ENCODE measurements around the gene EYS.

EYS gene

GRCh38 chr6:64665137-64665536, 1041.9 kb downstream of the EYS start:
- no peak overlapping the region for H3K4me3 ChIP-seq (ENCODE audit: insufficient read depth in 1 of 2, low read depth in 1 of 2, low read length in 2 of 2)
- no peak overlapping the region for H3K9ac ChIP-seq (ENCODE audit: low read length)
- no CpG with 5 or more reads among the region's 1 CpG for WGBS
- no peaks in the 10 kb centered on the region for H3K36me3 ChIP-seq (ENCODE audit: control insufficient read depth in 1 of 2, insufficient read depth in 2 of 2, low read depth in 1 of 2, low read length in 2 of 2)
- no peak overlapping the region for H2BK15ac ChIP-seq (ENCODE audit: low read depth, poor library complexity, severe bottlenecking)
- H3K23ac ChIP-seq (ENCODE audit: low read length in 2 of 2), result no peak overlapping the region
- H2BK5ac ChIP-seq (ENCODE audit: low read depth, low read length, poor library complexity, severe bottlenecking), result no peak overlapping the region
- H2AK5ac ChIP-seq (ENCODE audit: low read length, severe bottlenecking), result no peak overlapping the region
- no peak overlapping the region for H3K18ac ChIP-seq (ENCODE audit: low read depth in 1 of 2, low read length in 2 of 2)
- no peak overlapping the region for H3K4ac ChIP-seq (ENCODE audit: low read depth in 1 of 2, low read length in 2 of 2)
- H3K9me3 ChIP-seq (ENCODE audit: control insufficient read depth, low read length), result no peaks in the 10 kb centered on the region
- no peak for DNase-seq
- H3K4me2 ChIP-seq (ENCODE audit: low read length, poor library complexity, severe bottlenecking), result no peak overlapping the region
- no peak overlapping the region for H3K14ac ChIP-seq (ENCODE audit: low read length in 2 of 2)
- H3K79me1 ChIP-seq (replicated peaks; ENCODE audit: low read length, poor library complexity, severe bottlenecking), result no peaks in the 10 kb centered on the region
- no peak overlapping the region for H4K8ac ChIP-seq (ENCODE audit: low read length)
- no peaks in the 10 kb centered on the region for H3K4me1 ChIP-seq (ENCODE audit: control insufficient read depth, insufficient read depth, low read depth, low read length)
- no peak overlapping the region for H2AFZ ChIP-seq (ENCODE audit: low read depth, low read length)
- no peak overlapping the region for H2BK12ac ChIP-seq (ENCODE audit: low read length in 2 of 2)
- no peaks in the 10 kb centered on the region for H3K27me3 ChIP-seq (ENCODE audit: control insufficient read depth in 1 of 2, insufficient read depth in 1 of 2, low read length in 2 of 2)
- H4K91ac ChIP-seq (ENCODE audit: low read length), result no peak overlapping the region
- no peak overlapping the region for H2BK120ac ChIP-seq (ENCODE audit: low read depth, low read length)
- H3K27ac ChIP-seq (ENCODE audit: low read length, poor library complexity, severe bottlenecking), result no peak overlapping the region

DNA sequence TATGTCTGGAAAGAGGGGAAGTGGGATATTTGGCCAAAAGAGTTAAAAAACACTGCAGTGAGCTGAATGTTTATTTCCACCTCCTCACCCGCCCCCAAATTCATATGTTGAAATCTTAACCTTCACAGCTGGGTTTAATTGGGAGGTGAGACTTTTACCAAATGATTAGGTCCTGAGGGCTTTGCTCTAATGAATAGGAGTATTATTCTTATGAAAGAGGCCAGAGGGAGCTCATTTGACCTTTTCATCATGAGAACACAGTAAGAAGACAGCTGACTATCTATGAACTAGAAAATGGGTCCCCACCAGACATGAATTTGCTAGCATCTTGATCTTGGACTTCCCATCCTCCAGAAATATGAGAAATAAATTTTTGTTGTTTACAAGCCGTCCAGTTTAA, 1042.5 kb downstream of the EYS start:
- WGBS, result no CpG with 5 or more reads among the region's 2 CpGs

GRCh38 chr6:64644024-64644423, 1063.0 kb downstream of the EYS start:
- Histone ChIP-seq H3K79me1 (replicated peaks; ENCODE audit: low read length, poor library complexity, severe bottlenecking) (no peaks in the 10 kb centered on the region), H3K4me2 (ENCODE audit: low read length, poor library complexity, severe bottlenecking) (no peak overlapping the region), H3K36me3 (ENCODE audit: control insufficient read depth in 1 of 2, insufficient read depth in 2 of 2, low read depth in 1 of 2, low read length in 2 of 2) (no peaks in the 10 kb centered on the region), H2AK5ac (ENCODE audit: low read length, severe bottlenecking) (no peak overlapping the region), H3K9ac (ENCODE audit: low read length) (no peak overlapping the region), H3K4ac (ENCODE audit: low read depth in 1 of 2, low read length in 2 of 2) (no peak overlapping the region), H3K14ac (ENCODE audit: low read length in 2 of 2) (no peak overlapping the region), H2BK120ac (ENCODE audit: low read depth, low read length) (no peak overlapping the region), H2BK15ac (ENCODE audit: low read depth, poor library complexity, severe bottlenecking) (no peak overlapping the region), H4K8ac (ENCODE audit: low read length) (no peak overlapping the region), H2AFZ (ENCODE audit: low read depth, low read length) (no peak overlapping the region), H3K27ac (ENCODE audit: low read length, poor library complexity, severe bottlenecking) (no peak overlapping the region), H3K4me1 (ENCODE audit: control insufficient read depth, insufficient read depth, low read depth, low read length) (no peaks in the 10 kb centered on the region), H3K23ac (ENCODE audit: low read length in 2 of 2) (no peak overlapping the region), H2BK12ac (ENCODE audit: low read length in 2 of 2) (no peak overlapping the region), H2BK5ac (ENCODE audit: low read depth, low read length, poor library complexity, severe bottlenecking) (no peak overlapping the region), H3K9me3 (ENCODE audit: control insufficient read depth, low read length) (no peaks in the 10 kb centered on the region), H3K18ac (ENCODE audit: low read depth in 1 of 2, low read length in 2 of 2) (no peak overlapping the region), H4K91ac (ENCODE audit: low read length) (no peak overlapping the region), H3K27me3 (ENCODE audit: control insufficient read depth in 1 of 2, insufficient read depth in 1 of 2, low read length in 2 of 2) (no peaks in the 10 kb centered on the region), H3K4me3 (ENCODE audit: insufficient read depth in 1 of 2, low read depth in 1 of 2, low read length in 2 of 2) (no peak overlapping the region)
- no CpG with 5 or more reads among the region's 1 CpG for WGBS
- no peak for DNase-seq

More for the DNA sequence above, 1042.5 kb downstream of the EYS start:
- H3K4me2 ChIP-seq (ENCODE audit: low read length, poor library complexity, severe bottlenecking), result no peak overlapping the region
- H2BK12ac ChIP-seq (ENCODE audit: low read length in 2 of 2), result no peak overlapping the region
- H2BK120ac ChIP-seq (ENCODE audit: low read depth, low read length), result no peak overlapping the region
- no peak overlapping the region for H2AK5ac ChIP-seq (ENCODE audit: low read length, severe bottlenecking)
- no peak overlapping the region for H3K27ac ChIP-seq (ENCODE audit: low read length, poor library complexity, severe bottlenecking)
- DNase-seq, result no peak
- no peak overlapping the region for H3K14ac ChIP-seq (ENCODE audit: low read length in 2 of 2)
- H3K18ac ChIP-seq (ENCODE audit: low read depth in 1 of 2, low read length in 2 of 2), result no peak overlapping the region
- no peak overlapping the region for H2AFZ ChIP-seq (ENCODE audit: low read depth, low read length)
- H2BK5ac ChIP-seq (ENCODE audit: low read depth, low read length, poor library complexity, severe bottlenecking), result no peak overlapping the region
- H4K8ac ChIP-seq (ENCODE audit: low read length), result no peak overlapping the region
- no peaks in the 10 kb centered on the region for H3K9me3 ChIP-seq (ENCODE audit: control insufficient read depth, low read length)
- H3K9ac ChIP-seq (ENCODE audit: low read length), result no peak overlapping the region
- no peak overlapping the region for H3K4me3 ChIP-seq (ENCODE audit: insufficient read depth in 1 of 2, low read depth in 1 of 2, low read length in 2 of 2)
- no peak overlapping the region for H2BK15ac ChIP-seq (ENCODE audit: low read depth, poor library complexity, severe bottlenecking)
- H3K79me1 ChIP-seq (replicated peaks; ENCODE audit: low read length, poor library complexity, severe bottlenecking), result no peaks in the 10 kb centered on the region
- no peak overlapping the region for H4K91ac ChIP-seq (ENCODE audit: low read length)
- H3K36me3 ChIP-seq (ENCODE audit: control insufficient read depth in 1 of 2, insufficient read depth in 2 of 2, low read depth in 1 of 2, low read length in 2 of 2), result no peaks in the 10 kb centered on the region
- H3K23ac ChIP-seq (ENCODE audit: low read length in 2 of 2), result no peak overlapping the region
- no peaks in the 10 kb centered on the region for H3K4me1 ChIP-seq (ENCODE audit: control insufficient read depth, insufficient read depth, low read depth, low read length)
- no peak overlapping the region for H3K4ac ChIP-seq (ENCODE audit: low read depth in 1 of 2, low read length in 2 of 2)
- no peaks in the 10 kb centered on the region for H3K27me3 ChIP-seq (ENCODE audit: control insufficient read depth in 1 of 2, insufficient read depth in 1 of 2, low read length in 2 of 2)

DNA sequence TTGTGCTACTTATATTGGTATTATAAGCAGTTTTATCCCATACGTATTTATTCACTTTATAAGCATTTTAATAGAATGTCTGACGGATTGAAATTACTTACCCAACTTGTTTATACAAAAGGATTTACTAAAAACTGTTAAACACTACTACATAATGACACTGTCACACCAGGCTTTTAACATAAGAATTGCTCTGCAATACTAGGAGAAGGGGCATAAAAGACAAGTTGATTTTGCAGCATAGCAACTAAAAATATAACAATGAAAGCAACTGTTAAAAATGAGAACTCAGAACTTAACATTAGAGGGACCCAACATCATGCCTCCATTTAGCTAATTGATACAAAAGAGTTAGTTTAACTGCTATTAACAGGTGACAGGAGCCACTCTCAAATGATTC, 1076.1 kb downstream of the EYS start:
- no peak overlapping the region for H3K4me2 ChIP-seq (ENCODE audit: low read length, poor library complexity, severe bottlenecking)
- DNase-seq, result no peak
- no peak overlapping the region for H4K8ac ChIP-seq (ENCODE audit: low read length)
- H3K27me3 ChIP-seq (ENCODE audit: control insufficient read depth in 1 of 2, insufficient read depth in 1 of 2, low read length in 2 of 2), result no peaks in the 10 kb centered on the region
- no peaks in the 10 kb centered on the region for H3K9me3 ChIP-seq (ENCODE audit: control insufficient read depth, low read length)
- H3K14ac ChIP-seq (ENCODE audit: low read length in 2 of 2), result no peak overlapping the region
- H2AK5ac ChIP-seq (ENCODE audit: low read length, severe bottlenecking), result no peak overlapping the region
- no peak overlapping the region for H2BK15ac ChIP-seq (ENCODE audit: low read depth, poor library complexity, severe bottlenecking)
- H3K18ac ChIP-seq (ENCODE audit: low read depth in 1 of 2, low read length in 2 of 2), result no peak overlapping the region
- no peaks in the 10 kb centered on the region for H3K4me1 ChIP-seq (ENCODE audit: control insufficient read depth, insufficient read depth, low read depth, low read length)
- no peak overlapping the region for H2AFZ ChIP-seq (ENCODE audit: low read depth, low read length)
- no CpG with 5 or more reads among the region's 2 CpGs for WGBS
- no peak overlapping the region for H2BK5ac ChIP-seq (ENCODE audit: low read depth, low read length, poor library complexity, severe bottlenecking)
- H3K4ac ChIP-seq (ENCODE audit: low read depth in 1 of 2, low read length in 2 of 2), result no peak overlapping the region
- H3K4me3 ChIP-seq (ENCODE audit: insufficient read depth in 1 of 2, low read depth in 1 of 2, low read length in 2 of 2), result no peak overlapping the region
- no peak overlapping the region for H3K27ac ChIP-seq (ENCODE audit: low read length, poor library complexity, severe bottlenecking)
- H3K79me1 ChIP-seq (replicated peaks; ENCODE audit: low read length, poor library complexity, severe bottlenecking), result no peaks in the 10 kb centered on the region
- no peak overlapping the region for H3K9ac ChIP-seq (ENCODE audit: low read length)
- no peak overlapping the region for H2BK12ac ChIP-seq (ENCODE audit: low read length in 2 of 2)
- H2BK120ac ChIP-seq (ENCODE audit: low read depth, low read length), result no peak overlapping the region
- H3K36me3 ChIP-seq (ENCODE audit: control insufficient read depth in 1 of 2, insufficient read depth in 2 of 2, low read depth in 1 of 2, low read length in 2 of 2), result no peaks in the 10 kb centered on the region
- H4K91ac ChIP-seq (ENCODE audit: low read length), result no peak overlapping the region
- H3K23ac ChIP-seq (ENCODE audit: low read length in 2 of 2), result no peak overlapping the region

Measured in mesenchymal stem cell (in vitro differentiated cells and primary cell).